ENCODE data around the gene GRK5.

The GRK5 gene

GRCh38 chr10:119330342-119330741 is 123.0 kb downstream of the GRK5 start:
- TF ChIP-seq CTCF (conservative IDR thresholded peaks at IDR 0.05; ENCODE audit: low read length): no peak
- DNase-seq (ENCODE audit: low read depth): no peak
- no peak overlapping the region for H3K4me3 ChIP-seq (ENCODE audit: low read length)

GRCh38 chr10:119331061-119331460 is 123.7 kb downstream of the GRK5 start:
- TF ChIP-seq CTCF (conservative IDR thresholded peaks at IDR 0.05; ENCODE audit: low read length): no peak
- DNase-seq (ENCODE audit: low read depth): no peak
- no peak overlapping the region for H3K4me3 ChIP-seq (ENCODE audit: low read length)

GRCh38 chr10:119333146-119333792 is 125.9 kb downstream of the GRK5 start:
- no peak overlapping the region for H3K4me3 ChIP-seq (ENCODE audit: low read length)
- DNase-seq (ENCODE audit: low read depth): peak; percentile 43
- no peak for TF ChIP-seq CTCF (conservative IDR thresholded peaks at IDR 0.05; ENCODE audit: low read length)

- DNase-seq (ENCODE audit: low read depth): peak; percentile 25
- H3K4me3 ChIP-seq (ENCODE audit: low read length): no peak overlapping the region
- TF ChIP-seq CTCF (conservative IDR thresholded peaks at IDR 0.05; ENCODE audit: low read length): no peak
These were observed 128.4 kb downstream of the GRK5 start for GRCh38 chr10:119335671-119336353.

- no peak for TF ChIP-seq CTCF (conservative IDR thresholded peaks at IDR 0.05; ENCODE audit: low read length)
- DNase-seq (ENCODE audit: low read depth): no peak
- H3K4me3 ChIP-seq (ENCODE audit: low read length): no peak overlapping the region
These were observed 129.2 kb downstream of the GRK5 start for GRCh38 chr10:119336599-119336998.

- DNase-seq (ENCODE audit: low read depth): no peak
- H3K4me3 ChIP-seq (ENCODE audit: low read length): no peak overlapping the region
- TF ChIP-seq CTCF (conservative IDR thresholded peaks at IDR 0.05; ENCODE audit: low read length): no peak
These were observed 129.9 kb downstream of the GRK5 start for GRCh38 chr10:119337223-119337622.

- no peak for TF ChIP-seq CTCF (conservative IDR thresholded peaks at IDR 0.05; ENCODE audit: low read length)
- peak; percentile 54 for DNase-seq (ENCODE audit: low read depth)
- H3K4me3 ChIP-seq (ENCODE audit: low read length): no peak overlapping the region
These were observed 130.5 kb downstream of the GRK5 start for GRCh38 chr10:119337796-119338432.

All from AG10803 (cell line).